CD14-positive monocyte (primary cell): ENCODE results near the gene AP2S1. TPM values are rescaled to one million over a fixed set of nuclear protein-coding genes. Genes with fewer than 3 reads are reported as not detected.
"Not testable (repeated sequence)": the region's sequence is repeated elsewhere in the genome, so short reads cannot be mapped to it uniquely, and the experiment has no call there.

Experiments
- DNase-seq, 3 donors: peaks; one replicate each; pipeline ENCODE4 v3.0.0-alpha.2; 2011 to 2022
- H2AFZ ChIP-seq: 2 replicates; pipeline ENCODE4 v1.6.0; 2012; ENCODE audit warnings: mild to moderate bottlenecking, low read depth, low read length, inconsistent platforms; ENCODE audit not compliant: insufficient read depth, poor library complexity, severe bottlenecking
- H3K27ac ChIP-seq, 2 donors: 1 replicate in 1 of 2; 2 replicates in 1 of 2; pipeline ENCODE4 v1.5.1; 2012 to 2013; ENCODE audit warnings: low read length in 2 of 2, control low read depth in 1 of 2, inconsistent platforms in 1 of 2, low read depth in 1 of 2, mild to moderate bottlenecking in 1 of 2
- H3K27me3 ChIP-seq, 2 donors: one replicate each; pipeline versions ENCODE4 v1.6.0 to v1.6.1; 2011 to 2013; ENCODE audit warnings: low read length in 2 of 2; ENCODE audit not compliant: control insufficient read depth in 2 of 2, insufficient read depth in 2 of 2
- H3K36me3 ChIP-seq, 2 donors: replicated peaks in 1 of 2; 1 replicate in 1 of 2; 2 replicates in 1 of 2; pipeline versions ENCODE4 v1.5.1 to v1.6.1; 2012 to 2013; ENCODE audit warnings: low read length in 2 of 2, control low read depth in 1 of 2, inconsistent platforms in 1 of 2, mild to moderate bottlenecking in 1 of 2; ENCODE audit not compliant: insufficient read depth in 2 of 2, control insufficient read depth in 1 of 2
- H3K4me1 ChIP-seq, 2 donors: 1 replicate in 1 of 2; 2 replicates in 1 of 2; pipeline versions ENCODE4 v1.5.1 to v1.6.1; 2012 to 2013; ENCODE audit warnings: low read length in 2 of 2, control low read depth in 1 of 2, inconsistent platforms in 1 of 2, mild to moderate bottlenecking in 1 of 2, moderate library complexity in 1 of 2; ENCODE audit not compliant: insufficient read depth in 2 of 2, control insufficient read depth in 1 of 2
- H3K4me2 ChIP-seq: replicated peaks from 2 replicates; pipeline ENCODE3; 2012; ENCODE audit warnings: low read length, moderate library complexity, mild to moderate bottlenecking; ENCODE audit not compliant: poor library complexity, severe bottlenecking; ENCODE audit errors: extremely low read depth
- H3K4me3 ChIP-seq, 3 experiments: fragments of 200-600 bp in 1 of 3; sonication (generic) in 1 of 3; replicated peaks in 1 of 3; 1 replicate in 2 of 3; 2 replicates in 1 of 3; pipeline ENCODE4 v1.5.1; 2011 to 2013; ENCODE audit warnings: low read length in 3 of 3, mild to moderate bottlenecking in 3 of 3, control low read depth in 2 of 3, low read depth in 2 of 3, inconsistent platforms in 1 of 3, moderate library complexity in 1 of 3
- H3K79me2 ChIP-seq: 2 replicates; pipeline ENCODE4 v1.6.0; 2012; ENCODE audit warnings: mild to moderate bottlenecking, control low read depth, inconsistent platforms, low read length, moderate library complexity; ENCODE audit not compliant: insufficient read depth
- H3K9ac ChIP-seq: 2 replicates; pipeline ENCODE4 v1.6.0; 2017; ENCODE audit warnings: low read length, mild to moderate bottlenecking; ENCODE audit not compliant: insufficient read depth, poor library complexity, severe bottlenecking
- H3K9me3 ChIP-seq, 2 donors: replicated peaks in 1 of 2; 1 replicate in 1 of 2; 2 replicates in 1 of 2; pipeline versions ENCODE4 v1.5.1 to v1.6.1; 2012 to 2013; ENCODE audit warnings: low read length in 2 of 2, control low read depth in 1 of 2; ENCODE audit not compliant: control insufficient read depth in 1 of 2, insufficient read depth in 1 of 2
- H4K20me1 ChIP-seq: 2 replicates; pipeline ENCODE4 v1.6.0; 2012; ENCODE audit warnings: mild to moderate bottlenecking, low read length, control low read depth, moderate library complexity; ENCODE audit not compliant: insufficient read depth
- H3K27ac Mint-ChIP-seq, 7 donors: one replicate each; pipeline ENCODE4 v1.8.0; 2020; ENCODE audit warnings: mild to moderate bottlenecking in 7 of 7, mixed read lengths in 7 of 7, moderate library complexity in 6 of 7, inconsistent platforms in 2 of 7
- H3K27me3 Mint-ChIP-seq, 3 donors: one replicate each; pipeline ENCODE4 v1.8.0; 2021 to 2022; ENCODE audit warnings: low read depth in 3 of 3, mild to moderate bottlenecking in 3 of 3, mixed read lengths in 3 of 3, moderate library complexity in 3 of 3, inconsistent platforms in 1 of 3
- H3K36me3 Mint-ChIP-seq, 2 donors: one replicate each; pipeline ENCODE4 v1.8.0; 2020; ENCODE audit warnings: mixed read lengths in 2 of 2, inconsistent platforms in 1 of 2, mild to moderate bottlenecking in 1 of 2
- H3K4me1 Mint-ChIP-seq: one replicate; pipeline ENCODE4 v1.8.0; 2020; ENCODE audit warnings: mild to moderate bottlenecking, mixed read lengths
- H3K4me3 Mint-ChIP-seq, 2 donors: one replicate each; pipeline ENCODE4 v1.8.0; 2020; ENCODE audit warnings: mild to moderate bottlenecking in 2 of 2, mixed read lengths in 2 of 2, moderate library complexity in 1 of 2
- H3K9me3 Mint-ChIP-seq, 7 donors: one replicate each; pipeline ENCODE4 v1.8.0; 2020 to 2022; ENCODE audit warnings: mixed read lengths in 7 of 7, mild to moderate bottlenecking in 6 of 7, moderate library complexity in 6 of 7, inconsistent platforms in 2 of 7
- CTCF ChIP-seq: fragments of 200-600 bp; IDR thresholded peaks from one replicate; pipeline ENCODE4 v1.8.0; 2022; ENCODE audit warnings: antibody characterized with exemption, mild to moderate bottlenecking
- WGBS: methylation state at CpG from one replicate; pipeline ENCODE4 v1.1.5; 2013; ENCODE audit warnings: missing lambda C conversion rate; ENCODE audit not compliant: insufficient coverage; 5-methylcytosine and 5-hydroxymethylcytosine counted together
- intact Hi-C, 2 donors: fragments of 100-400 bp; cut with micrococcal nuclease; formaldehyde crosslinking; loops; one replicate each; pipeline versions ENCODE4 v1.15.0 to v1.15.1; 2023
- polyA plus RNA-seq, 3 donors: library from polyadenylated mRNA; depleted of rRNA in 1 of 3; unstranded in 2 of 3; stranded (reverse) in 1 of 3; fragments of 300-500 nt in 2 of 3; fragments of >200 nt in 1 of 3; fragmentation: Illumina TruSeq in 2 of 3; gene quantifications; 1 replicate in 2 of 3; 2 replicates in 1 of 3; pipeline ENCODE4 v1.2.3, GENCODE V29; 2012 to 2021

The AP2S1 gene
- polyA plus RNA-seq, 3 donors, result 123 to 194 (median 170) TPM

DNA sequence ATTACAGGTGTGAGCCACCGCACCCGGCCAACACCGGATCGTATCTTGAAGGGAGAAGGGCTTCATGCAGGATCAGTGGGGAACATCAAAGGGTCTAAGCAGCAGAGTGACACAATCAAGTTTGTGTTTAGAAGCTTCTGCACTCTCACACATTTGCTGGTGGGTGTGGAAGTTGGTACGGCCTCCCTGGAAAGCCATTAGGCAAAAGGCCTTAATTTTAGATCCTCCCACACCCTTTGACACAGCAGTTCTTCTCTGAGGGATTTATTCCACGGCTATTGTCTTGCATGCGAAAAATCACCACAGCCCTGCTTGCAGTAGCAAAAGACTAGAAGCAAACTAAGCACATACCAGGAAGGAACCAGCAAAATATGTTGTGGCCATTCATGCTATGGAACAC lies 44.0 kb downstream of the AP2S1 start:
- DNase-seq, result no peak
- no peak overlapping the region for H3K27ac Mint-ChIP-seq
- 85% methylated on average over 6 of the region's 7 CpGs for WGBS
- H3K79me2 ChIP-seq, result no peaks in the 10 kb centered on the region
- peaks cover 0 to 2% (median 0%) of the 10 kb centered on the region in 7 donors for H3K9me3 Mint-ChIP-seq
- no peaks in the 10 kb centered on the region for H3K36me3 ChIP-seq
- no peaks in the 10 kb centered on the region for H3K4me1 ChIP-seq
- no peaks in the 10 kb centered on the region for H3K36me3 Mint-ChIP-seq
- no peaks in the 10 kb centered on the region for H3K4me1 Mint-ChIP-seq
- H3K9me3 ChIP-seq, result no peaks in the 10 kb centered on the region
- H3K27me3 Mint-ChIP-seq, result peaks cover 1 to 2% (median 2%) of the 10 kb centered on the region in 3 donors
- H3K27me3 ChIP-seq, result no peaks in the 10 kb centered on the region
- H3K27ac ChIP-seq, result no peak overlapping the region
- H3K4me3 Mint-ChIP-seq, result no peak overlapping the region
- no peak overlapping the region for H2AFZ ChIP-seq
- no peak overlapping the region for H3K4me2 ChIP-seq
- no peak overlapping the region for H3K4me3 ChIP-seq
- no peak overlapping the region for H3K9ac ChIP-seq
- H4K20me1 ChIP-seq, result no peaks in the 10 kb centered on the region
- intact Hi-C loops, result no loop called here
- TF ChIP-seq CTCF, result no peak

GRCh38 chr19:46804432-46804831 lies 46.2 kb downstream of the AP2S1 start:
- H3K36me3 ChIP-seq, H3K4me1 Mint-ChIP-seq, H3K9me3 Mint-ChIP-seq, H3K9ac ChIP-seq, H3K9me3 ChIP-seq, H3K27me3 Mint-ChIP-seq, H4K20me1 ChIP-seq, H3K36me3 Mint-ChIP-seq, H2AFZ ChIP-seq, intact Hi-C loops, H3K4me3 ChIP-seq, H3K27ac Mint-ChIP-seq, H3K4me2 ChIP-seq, DNase-seq, H3K4me1 ChIP-seq, H3K4me3 Mint-ChIP-seq, H3K27me3 ChIP-seq, H3K79me2 ChIP-seq, H3K27ac ChIP-seq: not testable (repeated sequence)
- no CpG with 5 or more reads among the region's 4 CpGs for WGBS
